HepG2 (cell line): Measurements from ENCODE around the gene HMGCR. TPM values are rescaled to one million over a fixed set of nuclear protein-coding genes. Genes with fewer than 3 reads are reported as not detected.

ENCODE experiments used
- BHLHE40 ChIP-seq: IDR thresholded peaks from 2 replicates; pipeline ENCODE4 v1.6.1; 2011; ENCODE audit warnings: low read length, improper control_type of control experiment
- ELF4 ChIP-seq: sonication (generic); formaldehyde crosslinking; IDR thresholded peaks from 2 replicates; pipeline ENCODE4 v1.5.0; 2020; ENCODE audit warnings: missing genetic modification reagents, mild to moderate bottlenecking, moderate library complexity, borderline replicate concordance
- FOXP4 ChIP-seq: sonication (generic); formaldehyde crosslinking; IDR thresholded peaks from 2 replicates; pipeline ENCODE4 v1.4.0; 2020; ENCODE audit warnings: missing genetic modification reagents
- HNF1A ChIP-seq, 2 experiments: sonication (generic) in 1 of 2; formaldehyde crosslinking in 1 of 2; IDR thresholded peaks; 2 replicates each; pipeline versions ENCODE4 v1.4.0 to v1.6.1; 2016 to 2020; ENCODE audit warnings: borderline replicate concordance in 1 of 2, low read depth in 1 of 2, mild to moderate bottlenecking in 1 of 2, missing genetic modification reagents in 1 of 2
- HNRNPK ChIP-seq: fragments of 200-400 bp; formaldehyde crosslinking; IDR thresholded peaks from 2 replicates; pipeline ENCODE4 v1.6.1; 2018; ENCODE audit warnings: low read length, low read depth, moderate library complexity, mild to moderate bottlenecking; ENCODE audit not compliant: poor library complexity, severe bottlenecking
- MED1 ChIP-seq: sonication (generic); formaldehyde crosslinking; IDR thresholded peaks from 2 replicates; pipeline ENCODE4 v1.4.0; 2020; ENCODE audit warnings: missing genetic modification reagents
- MTA3 ChIP-seq: sonication (generic); formaldehyde crosslinking; IDR thresholded peaks from 2 replicates; pipeline ENCODE4 v1.4.0; 2020; ENCODE audit warnings: missing genetic modification reagents
- PAXIP1 ChIP-seq: sonication (generic); formaldehyde crosslinking; conservative IDR thresholded peaks from 2 replicates; pipeline ENCODE4 v1.4.0; 2020; ENCODE audit warnings: mild to moderate bottlenecking, missing genetic modification reagents, moderate library complexity
- SNAPC5 ChIP-seq: sonication (generic); formaldehyde crosslinking; IDR thresholded peaks from 2 replicates; pipeline ENCODE4 v1.8.1; 2023; ENCODE audit warnings: mild to moderate bottlenecking, missing genetic modification reagents, borderline replicate concordance
- SUZ12 ChIP-seq: fragments of 150-350 bp; IDR thresholded peaks from 2 replicates; pipeline ENCODE4 v1.6.1; 2014; ENCODE audit warnings: low read depth, low read length
- ZBTB44 ChIP-seq: sonication (generic); formaldehyde crosslinking; IDR thresholded peaks from 2 replicates; pipeline ENCODE4 v1.4.0; 2020; ENCODE audit warnings: missing genetic modification reagents
- ZFP36 ChIP-seq: fragments of 150-350 bp; IDR thresholded peaks from 2 replicates; pipeline ENCODE4 v1.6.1; 2018; ENCODE audit warnings: borderline replicate concordance, low read length, low read depth; ENCODE audit not compliant: partially characterized antibody
- ZNF143 ChIP-seq: sonication (generic); formaldehyde crosslinking; IDR thresholded peaks from 2 replicates; pipeline ENCODE4 v1.4.0; 2020; ENCODE audit warnings: missing genetic modification reagents
- ZNF597 ChIP-seq: sonication (generic); formaldehyde crosslinking; IDR thresholded peaks from 2 replicates; pipeline ENCODE4 v1.5.0; 2020; ENCODE audit warnings: missing genetic modification reagents
- polyA plus RNA-seq, 8 experiments: library from polyadenylated mRNA; depleted of rRNA in 3 of 8; stranded (reverse) in 7 of 8; unstranded in 1 of 8; fragments of >200 nt; fragmentation: Illumina TruSeq in 4 of 8; extraction: Trizol in 4 of 8; gene quantifications; 2 replicates each; pipeline versions ENCODE4 v1.2.1 to v1.2.3, GENCODE V29; 2011 to 2016; ENCODE audit warnings: low read depth in 4 of 8, missing spikeins in 1 of 8, mixed read lengths in 1 of 8; ENCODE audit not compliant: insufficient read depth in 1 of 8
- total RNA-seq, 5 experiments: library from RNA; depleted of rRNA; stranded (reverse); fragments of >200 nt; fragmentation: Illumina TruSeq; extraction: Trizol; gene quantifications; 2 replicates each; pipeline ENCODE4 v1.2.3, GENCODE V29; 2016; ENCODE audit warnings: low read depth in 1 of 5

HMGCR gene
- total and polyA plus RNA-seq, 2 of the 13 experiments (the other 11 are each of a cell fraction or from before 2014, with no cell fraction given), result 43.0 to 144 TPM

GRCh38 chr5:75336615-75337336 lies at the start of gene HMGCR (continued):
- TF ChIP-seq PAXIP1 (CRISPR knock-in tag) (peak; percentile 42; the same call in 1 of the 2 replicates), MTA3 (no peak), SUZ12 (no peak), ZBTB44 (CRISPR knock-in tag) (no peak), MED1 (CRISPR knock-in tag) (peak; percentile 82), ELF4 (CRISPR knock-in tag) (no peak), HNRNPK (no peak), ZNF597 (no peak), BHLHE40 (peak; percentile 78), HNF1A (IDR thresholded peaks at IDR 0.05; ENCODE audit: low read depth) (no peak), HNF1A (CRISPR knock-in tag; IDR thresholded peaks at IDR 0.05; ENCODE audit: borderline replicate concordance) (peak; percentile 60; the same call in 1 of the 2 replicates), ZFP36 (no peak), SNAPC5 (CRISPR knock-in tag) (no peak), ZNF143 (CRISPR knock-in tag) (no peak; the same call in none of the 2 replicates), FOXP4 (CRISPR knock-in tag) (peak; percentile 58; the same call in 1 of the 2 replicates)
